ENCODE results near the gene RFX2. TPM values are rescaled to one million over a fixed set of nuclear protein-coding genes. Genes with fewer than 3 reads are reported as not detected.
"Not testable (repeated sequence)": the region's sequence is repeated elsewhere in the genome, so short reads cannot be mapped to it uniquely, and the experiment has no call there.

RFX2 gene
- total RNA-seq, 4 donors from 2014 or later: 12.6 to 17.3 (median 15.0) TPM

DNA sequence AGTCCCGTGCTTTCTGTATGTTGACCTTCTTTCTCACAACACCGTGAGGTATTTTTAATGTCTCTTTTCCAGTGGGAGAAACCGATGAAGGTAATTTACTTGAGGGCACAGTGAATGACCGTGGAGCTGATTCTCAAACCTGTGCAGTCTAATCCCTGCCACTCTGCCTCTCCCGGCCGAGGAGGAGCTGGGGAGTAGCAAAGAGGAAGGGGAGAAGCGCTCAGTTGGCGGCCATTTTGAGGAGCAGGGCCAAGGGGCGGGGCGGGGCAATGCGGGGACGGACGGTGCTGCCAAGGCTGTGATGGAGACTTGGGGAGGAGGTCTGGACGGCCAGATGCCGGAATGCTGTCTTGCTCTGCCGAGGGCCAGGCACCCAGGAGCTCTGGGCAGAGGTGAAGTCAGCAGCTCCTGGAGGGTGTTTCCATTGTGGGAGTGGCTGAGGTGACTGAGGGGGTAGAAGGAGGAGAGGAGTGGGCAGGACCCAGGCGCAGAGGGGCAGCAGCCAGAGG is 120.0 kb downstream of the RFX2 start:
- peaks cover 0 to 18% (median 0%) of the 10 kb centered on the region in 4 donors for H3K4me1 ChIP-seq
- H3K9me3 ChIP-seq: no peaks in the 10 kb centered on the region
- H3K36me3 ChIP-seq: peaks cover 0 to 25% (median 0%) of the 10 kb centered on the region in 3 donors
- peak overlapping the region in 1 of 4 donors; percentile 7 for H3K4me3 ChIP-seq
- no peaks in the 10 kb centered on the region for H3K27me3 ChIP-seq
- WGBS, 2 donors: 52 to 61% methylated on average over 17 of the region's 17 CpGs
- H3K27ac ChIP-seq: no peak overlapping the region
- DNase-seq (ENCODE audit: low spot score in 2 of 2): no peak
- TF ChIP-seq EP300 (IDR thresholded peaks at IDR 0.05) (no peak), POLR2A (IDR thresholded peaks at IDR 0.05) (no peak)
- TF ChIP-seq, protein P1, sequence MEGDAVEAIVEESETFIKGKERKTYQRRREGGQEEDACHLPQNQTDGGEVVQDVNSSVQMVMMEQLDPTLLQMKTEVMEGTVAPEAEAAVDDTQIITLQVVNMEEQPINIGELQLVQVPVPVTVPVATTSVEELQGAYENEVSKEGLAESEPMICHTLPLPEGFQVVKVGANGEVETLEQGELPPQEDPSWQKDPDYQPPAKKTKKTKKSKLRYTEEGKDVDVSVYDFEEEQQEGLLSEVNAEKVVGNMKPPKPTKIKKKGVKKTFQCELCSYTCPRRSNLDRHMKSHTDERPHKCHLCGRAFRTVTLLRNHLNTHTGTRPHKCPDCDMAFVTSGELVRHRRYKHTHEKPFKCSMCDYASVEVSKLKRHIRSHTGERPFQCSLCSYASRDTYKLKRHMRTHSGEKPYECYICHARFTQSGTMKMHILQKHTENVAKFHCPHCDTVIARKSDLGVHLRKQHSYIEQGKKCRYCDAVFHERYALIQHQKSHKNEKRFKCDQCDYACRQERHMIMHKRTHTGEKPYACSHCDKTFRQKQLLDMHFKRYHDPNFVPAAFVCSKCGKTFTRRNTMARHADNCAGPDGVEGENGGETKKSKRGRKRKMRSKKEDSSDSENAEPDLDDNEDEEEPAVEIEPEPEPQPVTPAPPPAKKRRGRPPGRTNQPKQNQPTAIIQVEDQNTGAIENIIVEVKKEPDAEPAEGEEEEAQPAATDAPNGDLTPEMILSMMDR (IDR thresholded peaks at IDR 0.05): no peak

DNA sequence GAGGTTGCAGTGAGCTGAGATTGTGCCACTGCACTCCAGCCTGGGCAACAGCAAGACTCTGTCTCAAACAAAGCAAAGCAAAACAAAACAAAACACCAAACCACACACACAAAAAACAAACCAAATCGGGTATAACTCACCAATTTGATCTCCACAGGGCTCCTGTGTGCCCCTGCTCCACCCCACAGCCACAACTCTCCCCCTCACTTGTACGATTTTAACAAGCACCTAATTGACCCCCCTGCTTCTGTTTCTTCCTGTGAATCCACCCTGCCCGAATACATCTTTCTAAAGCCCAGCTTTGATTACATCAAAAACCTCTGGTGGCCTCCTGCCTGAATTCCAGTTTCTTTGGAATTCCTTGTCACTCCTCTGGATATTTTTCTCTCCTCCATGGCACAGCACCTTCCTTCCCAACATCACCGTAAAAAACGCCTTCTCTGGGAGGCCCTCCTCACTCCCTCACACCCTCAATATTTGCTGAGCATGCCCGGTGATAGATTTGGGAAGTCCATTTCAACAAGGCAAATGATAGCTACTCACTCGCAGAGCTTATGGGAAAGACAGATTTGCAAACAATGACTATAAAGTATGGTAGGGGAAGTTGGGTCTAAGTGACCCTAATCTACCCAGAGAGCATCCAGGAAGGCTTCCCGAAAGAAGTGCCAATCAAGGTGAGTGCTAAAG is 120.8 kb downstream of the RFX2 start:
- no peak for DNase-seq (ENCODE audit: low spot score in 2 of 2)
- Histone ChIP-seq H3K9me3 (no peaks in the 10 kb centered on the region), H3K27me3 (no peaks in the 10 kb centered on the region), H3K4me1 (peaks cover 0 to 18% (median 0%) of the 10 kb centered on the region in 4 donors), H3K36me3 (peaks cover 0 to 17% (median 0%) of the 10 kb centered on the region in 3 donors), H3K4me3 (no peak overlapping the region), H3K27ac (no peak overlapping the region)
- no peak for TF ChIP-seq POLR2A (IDR thresholded peaks at IDR 0.05)
- TF ChIP-seq, protein P1 (IDR thresholded peaks at IDR 0.05): no peak
- TF ChIP-seq EP300 (IDR thresholded peaks at IDR 0.05): no peak
- 67 to 71% methylated on average over 8 of the region's 8 CpGs for WGBS, 2 donors

DNA sequence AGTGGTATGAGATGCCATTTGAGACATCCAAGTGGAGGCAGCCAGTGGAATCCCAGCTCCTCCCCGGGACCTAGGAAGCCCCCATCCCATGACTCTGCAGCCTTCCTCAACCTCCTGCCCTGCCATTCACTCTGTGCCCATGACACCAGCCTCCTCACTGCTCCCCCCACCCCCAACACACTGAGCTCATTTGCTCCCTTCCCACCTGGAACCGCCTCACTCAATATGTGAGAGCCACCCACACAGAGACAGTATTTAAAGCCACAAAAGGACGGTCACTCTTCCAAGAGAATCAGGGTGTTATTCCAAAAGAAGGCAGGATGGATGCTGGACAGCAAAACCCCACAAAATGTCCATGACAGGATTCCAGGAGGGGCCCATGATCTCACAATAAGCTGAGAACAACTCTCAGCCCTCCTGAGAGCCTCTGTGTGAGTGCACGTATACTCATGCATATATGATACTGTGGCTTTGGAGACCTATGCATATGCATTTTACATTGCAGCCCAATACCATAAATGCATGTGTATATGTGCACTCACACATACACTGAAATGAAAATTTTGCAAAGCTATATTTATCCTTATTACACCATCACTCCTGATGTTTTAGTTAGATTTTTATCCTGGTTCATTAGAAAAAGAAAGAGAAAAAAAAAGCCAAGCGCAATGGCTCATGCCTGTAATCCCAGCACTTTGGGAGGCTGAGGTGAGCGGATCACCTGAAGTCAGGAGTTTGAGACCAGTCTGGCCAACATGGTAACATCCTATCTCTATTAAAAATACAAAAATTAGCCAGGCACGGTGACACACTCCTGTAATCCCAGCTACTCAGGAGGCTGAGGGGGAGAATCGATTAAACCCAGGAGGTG is 121.5 kb downstream of the RFX2 start:
- no peak for TF ChIP-seq EP300 (IDR thresholded peaks at IDR 0.05)
- TF ChIP-seq, protein P1 (IDR thresholded peaks at IDR 0.05): no peak
- TF ChIP-seq POLR2A (IDR thresholded peaks at IDR 0.05): no peak
- 72 to 77% methylated on average over 8 of the region's 8 CpGs for WGBS, 2 donors
- peaks cover 0 to 10% (median 0%) of the 10 kb centered on the region in 4 donors for H3K4me1 ChIP-seq

DNA sequence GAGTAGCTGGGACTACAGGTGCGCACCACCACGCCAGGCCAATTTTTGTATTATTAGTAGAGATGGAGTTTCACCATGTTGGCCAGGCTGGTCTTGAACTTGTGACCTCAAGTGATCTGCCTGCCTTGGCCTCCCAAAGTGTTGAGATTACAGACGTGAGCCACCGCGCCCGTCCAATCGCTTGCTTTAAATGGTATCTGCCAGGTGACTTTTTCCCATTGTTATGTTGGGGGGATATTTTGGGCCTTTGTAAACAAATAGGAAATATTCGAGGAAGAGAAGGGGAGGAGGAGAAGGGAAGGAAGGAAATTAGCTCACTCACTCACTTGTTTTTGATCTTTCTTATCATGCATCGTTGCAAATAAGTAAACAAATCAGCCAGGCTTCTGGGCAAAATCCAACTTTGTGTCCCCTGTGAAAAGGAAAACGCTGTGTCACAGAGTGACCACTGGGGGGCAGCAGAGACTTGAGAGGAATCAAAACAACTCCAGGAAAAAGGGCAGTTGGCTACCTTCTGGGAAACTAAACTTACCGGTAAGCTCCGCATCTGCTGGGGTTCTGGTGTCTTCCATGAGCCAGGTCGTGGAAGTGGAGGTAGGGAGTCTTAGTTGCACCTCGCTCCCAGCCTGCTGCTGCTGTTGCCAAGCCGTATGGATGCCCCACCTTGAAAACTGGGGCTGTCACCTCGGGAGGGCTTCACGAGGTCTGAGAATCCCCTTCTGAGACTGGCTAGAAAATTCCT is 123.1 kb downstream of the RFX2 start:
- peak; percentile 52 to 79 for DNase-seq (ENCODE audit: low spot score in 2 of 2)
- H3K4me1 ChIP-seq: peaks cover 0 to 10% (median 0%) of the 10 kb centered on the region in 4 donors
- H3K27me3 ChIP-seq: no peaks in the 10 kb centered on the region
- H3K36me3 ChIP-seq: peaks cover 0 to 7% (median 0%) of the 10 kb centered on the region in 3 donors
- no peak for TF ChIP-seq POLR2A (IDR thresholded peaks at IDR 0.05)
- TF ChIP-seq, protein P1 (IDR thresholded peaks at IDR 0.05): peak; percentile 88 to 94 (median 92)
- peak in 1 of 2 donors; percentile 11 for TF ChIP-seq EP300 (IDR thresholded peaks at IDR 0.05)
- H3K27ac ChIP-seq: peak overlapping the region in 1 of 4 donors; percentile 50
- H3K4me3 ChIP-seq: peak overlapping the region in 3 of 4 donors; percentile 36 to 46 (median 39)
- WGBS, 2 donors: 26 to 27% methylated on average over 17 of the region's 17 CpGs
- H3K9me3 ChIP-seq: no peaks in the 10 kb centered on the region

More for the DNA sequence above, 121.5 kb downstream of the RFX2 start:
- Histone ChIP-seq H3K9me3 (no peaks in the 10 kb centered on the region), H3K36me3 (peaks cover 0 to 14% (median 0%) of the 10 kb centered on the region in 3 donors), H3K4me3 (no peak overlapping the region), H3K27me3 (no peaks in the 10 kb centered on the region), H3K27ac (no peak overlapping the region)
- no peak for DNase-seq (ENCODE audit: low spot score in 2 of 2)

DNA sequence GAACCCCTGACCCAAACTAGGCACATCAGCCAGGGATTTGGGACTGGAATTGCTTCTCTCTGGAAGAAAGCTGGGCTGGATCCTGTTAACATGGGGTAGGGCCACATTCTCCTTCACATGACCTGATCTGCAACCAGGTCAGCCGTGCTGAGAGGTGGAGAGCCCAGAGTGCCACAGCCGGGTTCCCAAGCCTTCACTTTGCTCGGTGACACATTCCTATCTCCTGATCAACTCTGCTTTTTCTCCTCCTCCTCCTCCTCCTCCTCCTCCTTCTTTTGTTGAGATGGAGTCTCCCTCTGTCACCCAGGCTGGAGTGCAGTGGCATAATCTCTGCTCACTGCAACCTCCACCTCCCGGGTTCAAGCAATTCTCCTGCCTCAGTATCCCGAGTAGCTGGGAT is 124.5 kb downstream of the RFX2 start:
- H3K9me3 ChIP-seq; H3K36me3 ChIP-seq; H3K27ac ChIP-seq; DNase-seq (ENCODE audit: low spot score in 2 of 2); H3K27me3 ChIP-seq; H3K4me3 ChIP-seq: not testable (repeated sequence)
- peaks cover 0 to 10% (median 0%) of the 10 kb centered on the region in 4 donors for H3K4me1 ChIP-seq
- WGBS, 2 donors: 80 to 86% methylated on average over 5 of the region's 5 CpGs
